HG03575 (cell line): ENCODE data around the gene CSNK1G1.
"Not testable (repeated sequence)": the region's sequence is repeated elsewhere in the genome, so short reads cannot be mapped to it uniquely, and the experiment has no call there.

Experiments
- ATAC-seq: cut with Tn5 transposase; IDR thresholded peaks from one replicate; pipeline ENCODE4 v1.9.1; 2021; ENCODE audit not compliant: unreplicated experiment, insufficient number of reproducible peaks, low FRiP score; ENCODE audit errors: extremely low read depth

CSNK1G1 gene

GRCh38 chr15:64217429-64217750 lies 138.6 kb downstream of the CSNK1G1 start:
- not testable (repeated sequence) for ATAC-seq

DNA sequence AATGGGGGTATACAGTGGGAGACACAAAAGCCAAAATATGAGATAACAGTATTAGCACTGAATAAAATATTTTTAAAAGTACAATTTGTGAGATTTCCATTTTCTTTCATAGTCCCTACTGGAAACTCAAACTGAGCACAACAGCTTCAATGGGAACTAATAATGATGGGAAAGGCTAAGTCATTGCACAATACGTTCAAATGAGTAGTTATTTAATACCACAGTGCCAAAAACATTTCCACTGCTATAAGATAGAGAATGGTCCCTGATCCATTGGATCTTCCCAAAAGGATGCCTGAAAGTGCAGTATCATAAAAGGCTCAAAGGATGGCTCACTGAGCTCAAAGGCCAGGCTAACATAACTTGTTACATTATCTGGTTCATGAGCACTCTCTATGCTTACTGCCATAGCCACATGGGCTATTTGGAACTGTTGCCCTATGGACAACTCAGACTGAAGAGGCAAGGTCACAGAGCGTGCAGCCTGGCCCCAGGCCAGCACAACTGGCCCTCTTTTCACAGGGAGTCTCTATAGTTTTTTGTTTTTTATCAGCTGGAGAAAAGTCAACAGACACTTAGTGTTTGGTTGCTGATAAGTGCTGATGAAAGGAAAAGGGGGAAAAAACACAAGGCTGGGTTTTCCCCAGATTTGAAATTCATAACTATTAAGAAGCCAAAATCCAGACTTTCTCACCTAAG lies 139.1 kb downstream of the CSNK1G1 start:
- no peak for ATAC-seq

DNA sequence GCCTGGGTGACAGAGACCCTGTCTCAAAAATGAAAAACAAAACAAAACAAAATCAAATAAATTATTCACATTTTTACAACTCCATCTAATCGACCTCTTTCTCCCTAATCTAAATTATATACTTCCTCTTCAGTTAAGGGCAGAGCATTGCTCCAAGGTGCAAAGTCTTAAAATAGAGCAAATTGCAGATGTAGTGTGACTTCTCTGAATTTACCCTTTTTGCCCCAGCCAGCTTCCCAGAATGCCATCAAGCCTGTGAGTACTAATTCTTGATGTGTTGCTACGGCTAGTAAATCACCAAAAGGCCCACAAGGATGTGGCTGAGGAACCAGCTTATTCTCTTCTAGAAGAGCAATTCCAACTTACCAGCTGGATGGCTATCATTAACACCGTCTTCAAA lies 139.8 kb downstream of the CSNK1G1 start:
- ATAC-seq = no peak

GRCh38 chr15:64213646-64214045 lies 142.3 kb downstream of the CSNK1G1 start:
- ATAC-seq = no peak

- ATAC-seq = no peak
Observed at GRCh38 chr15:64211696-64212095, 144.3 kb downstream of the CSNK1G1 start.

DNA sequence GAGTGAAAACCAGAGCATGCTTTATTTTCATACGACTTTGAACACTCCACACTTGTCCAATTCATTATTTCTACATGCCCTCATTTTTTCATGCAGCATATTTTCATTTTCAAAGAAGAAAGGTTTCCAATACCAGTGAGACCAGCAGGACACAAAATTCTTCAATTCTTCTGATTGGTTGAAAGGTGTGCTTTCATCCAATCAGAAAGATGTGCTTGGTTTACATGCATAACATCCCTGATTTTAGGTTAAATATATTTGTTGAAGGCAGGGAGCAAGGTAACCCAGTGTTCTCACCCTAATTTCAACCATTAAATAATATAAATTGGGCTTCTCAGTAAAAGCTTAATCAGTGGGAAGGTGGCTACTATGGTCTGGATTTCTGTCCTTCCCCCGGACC lies 145.6 kb downstream of the CSNK1G1 start:
- ATAC-seq = no peak

DNA sequence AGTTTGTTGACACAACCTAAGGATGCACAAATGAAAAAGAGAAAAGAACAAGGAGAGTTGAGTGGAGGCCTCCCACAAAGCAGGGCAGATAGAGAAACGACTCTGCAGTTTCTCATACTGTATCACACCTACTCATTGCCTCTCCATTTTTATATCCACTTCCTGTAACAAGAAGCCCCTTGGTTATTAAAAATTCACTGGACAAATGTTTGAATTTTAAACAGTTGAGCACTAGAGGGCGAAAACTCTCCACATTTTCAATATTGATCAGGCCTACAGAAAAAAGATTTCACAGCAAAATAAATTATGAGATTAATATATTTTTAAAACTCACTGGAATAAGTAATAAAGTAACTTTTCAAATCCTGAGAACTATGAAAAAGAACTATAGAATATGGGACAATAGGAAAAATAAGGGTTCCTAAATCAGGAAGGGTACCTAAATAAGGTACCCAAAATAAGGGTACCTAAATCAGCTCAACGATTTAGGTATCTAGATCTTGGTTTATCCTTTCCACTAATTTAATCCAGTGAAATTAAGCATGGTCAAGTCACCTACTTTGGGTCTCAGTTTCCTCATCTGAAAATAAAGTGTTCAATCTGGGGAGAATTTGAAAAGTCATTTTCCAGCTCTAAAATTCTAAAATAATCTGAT lies 146.2 kb downstream of the CSNK1G1 start:
- no peak for ATAC-seq

GRCh38 chr15:64205202-64205601 lies 150.8 kb downstream of the CSNK1G1 start:
- ATAC-seq = no peak

DNA sequence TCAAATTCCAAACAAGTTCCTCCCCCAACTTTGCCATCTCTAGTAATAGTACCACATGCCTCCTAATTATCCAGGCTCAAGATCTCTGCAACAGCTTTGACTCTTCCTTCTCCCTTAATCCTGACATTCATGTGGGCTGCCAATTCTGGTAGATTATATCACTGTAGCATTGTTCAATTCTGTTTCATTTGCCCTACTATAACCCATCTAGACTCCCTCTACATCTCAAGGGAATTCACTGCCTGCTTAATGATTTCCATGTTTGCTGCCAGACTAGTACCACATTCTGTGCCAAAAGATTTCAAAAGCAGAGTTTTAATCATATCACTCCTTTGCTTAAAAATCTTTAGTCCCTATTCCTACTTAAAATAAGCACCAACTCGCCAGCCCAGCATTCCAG lies 158.5 kb downstream of the CSNK1G1 start:
- ATAC-seq = no peak

- no peak for ATAC-seq
Observed at GRCh38 chr15:64193971-64194370, 162.0 kb downstream of the CSNK1G1 start.

DNA sequence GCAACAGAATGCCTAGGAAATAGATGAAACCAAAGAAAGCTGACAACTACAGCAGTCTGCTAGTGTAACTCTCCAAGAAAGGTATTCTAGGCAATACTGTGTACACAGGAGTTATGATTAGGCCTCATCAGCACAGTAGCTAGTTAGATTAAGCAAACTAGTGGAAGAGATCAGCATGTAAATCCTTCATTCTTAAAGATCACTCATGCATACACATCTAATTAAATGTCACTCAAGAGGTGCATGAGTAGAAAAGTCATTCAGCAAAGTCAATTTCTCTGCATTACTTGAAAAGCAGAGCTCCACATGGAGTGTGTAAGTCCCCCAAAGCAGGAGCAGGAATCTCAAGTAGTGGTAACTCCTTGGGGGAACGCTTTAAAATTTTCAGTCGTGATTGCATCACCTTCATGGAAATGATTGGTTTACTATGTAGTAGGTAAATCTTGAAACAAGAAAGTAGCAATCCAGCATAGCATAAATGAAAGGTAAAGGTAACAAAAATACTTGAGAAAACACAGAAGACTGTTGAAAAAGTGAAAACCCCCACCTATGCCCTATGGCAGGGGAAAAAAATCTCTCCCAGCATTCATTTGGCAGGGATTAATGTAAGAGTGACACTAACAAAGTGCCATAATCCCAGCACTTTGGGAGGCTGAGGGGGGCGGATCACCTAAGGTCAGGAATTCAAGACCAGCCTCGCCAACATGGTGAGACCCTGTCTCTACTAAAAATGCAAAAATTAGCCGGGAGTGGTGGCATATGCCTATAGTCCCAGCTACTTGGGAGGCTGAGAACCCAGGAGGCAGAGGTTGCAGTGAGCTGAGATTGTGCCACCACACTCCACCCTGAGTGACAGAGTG lies 163.8 kb downstream of the CSNK1G1 start:
- ATAC-seq = no peak

- no peak for ATAC-seq
Observed at GRCh38 chr15:64187396-64188191, 168.4 kb downstream of the CSNK1G1 start.

- no peak for ATAC-seq
Observed at GRCh38 chr15:64185146-64185911, 170.6 kb downstream of the CSNK1G1 start.

DNA sequence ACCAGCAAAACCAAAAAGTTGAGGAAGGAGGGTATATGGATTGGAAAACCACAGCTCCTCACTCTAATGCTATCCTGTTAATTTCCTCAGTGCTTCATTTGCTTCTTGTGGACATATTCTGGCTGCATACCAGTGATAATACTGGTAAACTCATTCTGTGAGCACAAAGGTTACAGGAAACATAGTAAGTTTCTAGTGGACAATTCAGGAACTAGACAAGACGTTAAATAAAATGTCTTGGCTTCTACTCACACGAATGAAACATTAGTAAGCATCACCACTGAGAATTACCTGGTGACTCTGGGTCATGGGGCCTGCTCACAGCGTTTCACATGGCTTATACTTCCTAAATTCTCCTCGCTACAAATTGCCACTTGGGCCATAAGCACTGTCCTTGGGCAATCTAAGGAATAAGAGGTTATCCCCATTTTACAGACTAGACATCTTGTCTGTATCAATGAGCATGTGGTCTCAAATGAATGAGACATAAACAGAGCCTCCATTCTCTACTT lies 173.1 kb downstream of the CSNK1G1 start:
- ATAC-seq = no peak

DNA sequence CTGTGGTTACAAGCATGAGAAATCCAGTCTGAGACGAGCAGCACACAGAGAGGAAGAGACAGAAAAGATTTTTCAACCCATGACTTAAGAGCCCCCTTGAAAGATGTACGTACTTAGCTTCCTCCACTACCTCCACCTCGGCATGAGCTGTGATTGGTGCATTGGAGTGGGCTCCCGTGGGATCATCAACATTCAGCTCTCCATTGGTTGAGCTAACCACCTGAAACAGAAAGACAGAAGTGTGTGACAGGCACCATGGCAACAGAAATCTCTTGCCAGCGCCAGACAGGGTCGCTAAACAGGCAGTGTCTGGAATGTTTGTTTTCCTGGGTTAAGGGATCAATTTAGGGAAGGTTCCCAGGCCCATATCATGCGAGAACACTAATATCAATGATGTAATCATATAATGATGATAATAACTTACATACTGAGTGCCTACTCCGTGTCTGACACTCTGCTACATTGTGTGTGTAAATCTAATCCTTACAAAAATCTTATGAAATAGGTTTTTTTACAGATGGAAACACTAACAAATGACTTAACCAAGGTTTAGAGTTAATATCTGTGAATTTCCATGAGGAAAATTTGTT lies 175.6 kb downstream of the CSNK1G1 start:
- ATAC-seq = no peak

DNA sequence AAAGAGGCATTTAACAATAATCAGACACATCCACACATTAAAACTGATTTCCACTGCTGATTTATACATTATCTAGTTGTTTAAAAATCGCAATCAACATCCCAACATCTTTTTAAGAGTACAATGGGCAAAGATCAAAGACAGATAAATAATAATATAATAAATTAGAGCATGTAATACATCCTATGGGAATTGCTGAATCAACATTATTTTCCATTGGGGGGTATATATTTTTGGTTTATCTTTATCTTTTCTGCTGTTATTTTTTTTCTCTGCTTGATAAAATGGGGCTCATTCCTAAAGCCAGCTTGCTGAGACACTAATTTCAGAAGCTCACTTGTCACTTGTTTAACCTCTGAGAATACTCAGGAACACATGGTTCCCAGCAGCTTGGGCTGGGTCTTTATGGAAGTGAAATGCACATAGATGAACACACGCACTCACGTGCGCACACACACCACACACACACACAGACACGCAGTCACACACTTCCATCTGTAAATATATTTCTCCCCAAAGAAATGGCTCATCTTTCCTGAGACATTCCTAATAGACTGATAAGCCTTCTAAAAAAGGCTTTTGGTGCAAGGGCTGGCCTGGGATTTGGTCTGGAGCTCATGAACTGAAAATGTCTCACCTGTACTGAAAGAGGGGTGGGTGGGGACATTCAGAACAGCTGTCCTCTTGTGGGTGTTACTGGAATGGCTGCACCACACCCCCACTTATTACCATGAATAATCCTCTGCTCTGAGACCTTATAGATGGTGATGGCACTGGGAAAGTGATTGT lies 189.7 kb downstream of the CSNK1G1 start:
- ATAC-seq = no peak

- no peak for ATAC-seq
Observed at GRCh38 chr15:64164436-64164835, 191.5 kb downstream of the CSNK1G1 start.
